Esophagus muscularis mucosa (tissue), 4 donors: ENCODE data around the gene PMIS2.

Experiments used
- EP300 ChIP-seq: sonication (generic); formaldehyde crosslinking; IDR thresholded peaks from one replicate; pipeline ENCODE4 v1.6.1; 2017; ENCODE audit warnings: antibody characterized with exemption
- POLR2AphosphoS5 ChIP-seq, 2 donors: sonication (generic); formaldehyde crosslinking; IDR thresholded peaks; one replicate each; pipeline ENCODE4 v1.6.1; 2017; ENCODE audit warnings: antibody characterized with exemption in 2 of 2
- TF ChIP-seq, protein P1 (sequence below), 3 experiments: fragments of 200-600 bp in 2 of 3; fragments of 450-650 bp in 1 of 3; sonication (generic) in 2 of 3; IDR thresholded peaks; one replicate each; pipeline ENCODE4 v1.5.1; 2017 to 2019; ENCODE audit warnings: antibody characterized with exemption in 3 of 3, mild to moderate bottlenecking in 2 of 3, moderate library complexity in 1 of 3

DNA sequence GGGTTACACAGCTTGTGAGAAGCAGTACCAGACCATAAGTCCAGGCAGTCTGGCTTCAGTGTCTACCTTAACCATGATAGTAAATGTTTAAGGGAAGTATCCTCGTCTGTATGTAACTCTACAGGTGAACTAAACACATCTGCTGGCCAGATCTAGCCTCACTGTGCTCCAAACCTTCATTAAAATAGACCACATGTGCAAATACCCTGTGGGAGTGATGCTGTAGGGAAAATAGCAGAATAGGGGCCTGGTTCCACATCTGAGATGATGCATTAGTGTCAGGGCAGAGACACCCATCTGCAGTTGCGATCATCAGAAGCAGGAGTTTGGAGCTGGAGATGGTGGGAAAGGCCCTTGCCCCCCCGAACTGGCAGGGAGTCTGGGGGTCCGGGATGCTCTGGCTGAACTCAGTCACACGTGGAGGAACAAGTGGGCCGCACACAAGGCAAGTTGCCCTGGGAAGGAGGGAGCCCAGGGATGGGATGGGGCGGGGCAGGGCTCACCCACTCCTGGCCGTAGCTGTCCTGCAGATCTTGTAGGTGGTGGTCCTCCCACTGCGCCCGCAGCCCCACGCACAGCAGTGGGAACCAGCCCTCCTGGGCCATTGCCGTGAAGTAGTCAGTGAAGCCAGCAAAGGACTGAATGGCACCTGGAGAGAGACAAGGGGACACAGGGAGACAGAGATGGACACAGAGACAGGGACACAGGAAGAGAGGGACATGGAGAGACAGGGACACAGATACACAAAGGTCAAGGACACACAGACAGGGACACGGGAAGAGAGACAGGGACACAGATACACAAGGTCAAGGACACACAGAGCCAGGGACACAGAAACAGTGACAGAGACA lies 33.2 kb upstream of the PMIS2 start:
- TF ChIP-seq POLR2AphosphoS5 (IDR thresholded peaks at IDR 0.05) (no peak), EP300 (no peak)
- TF ChIP-seq, protein P1, sequence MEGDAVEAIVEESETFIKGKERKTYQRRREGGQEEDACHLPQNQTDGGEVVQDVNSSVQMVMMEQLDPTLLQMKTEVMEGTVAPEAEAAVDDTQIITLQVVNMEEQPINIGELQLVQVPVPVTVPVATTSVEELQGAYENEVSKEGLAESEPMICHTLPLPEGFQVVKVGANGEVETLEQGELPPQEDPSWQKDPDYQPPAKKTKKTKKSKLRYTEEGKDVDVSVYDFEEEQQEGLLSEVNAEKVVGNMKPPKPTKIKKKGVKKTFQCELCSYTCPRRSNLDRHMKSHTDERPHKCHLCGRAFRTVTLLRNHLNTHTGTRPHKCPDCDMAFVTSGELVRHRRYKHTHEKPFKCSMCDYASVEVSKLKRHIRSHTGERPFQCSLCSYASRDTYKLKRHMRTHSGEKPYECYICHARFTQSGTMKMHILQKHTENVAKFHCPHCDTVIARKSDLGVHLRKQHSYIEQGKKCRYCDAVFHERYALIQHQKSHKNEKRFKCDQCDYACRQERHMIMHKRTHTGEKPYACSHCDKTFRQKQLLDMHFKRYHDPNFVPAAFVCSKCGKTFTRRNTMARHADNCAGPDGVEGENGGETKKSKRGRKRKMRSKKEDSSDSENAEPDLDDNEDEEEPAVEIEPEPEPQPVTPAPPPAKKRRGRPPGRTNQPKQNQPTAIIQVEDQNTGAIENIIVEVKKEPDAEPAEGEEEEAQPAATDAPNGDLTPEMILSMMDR (IDR thresholded peaks at IDR 0.05) = no peak
